ENCODE data around the gene CHFR. TPM values are rescaled to one million over a fixed set of nuclear protein-coding genes. Genes with fewer than 3 reads are reported as not detected.
A peak's percentile ranks its signal among the peaks of the same experiment; 100 is the strongest.

Gene CHFR
- total and polyA plus RNA-seq, 9 of the 15 experiments (the other 6 are each of a cell fraction or from before 2014, with no cell fraction given) = 0.61 to 33.9 (median 19.3) TPM

DNA sequence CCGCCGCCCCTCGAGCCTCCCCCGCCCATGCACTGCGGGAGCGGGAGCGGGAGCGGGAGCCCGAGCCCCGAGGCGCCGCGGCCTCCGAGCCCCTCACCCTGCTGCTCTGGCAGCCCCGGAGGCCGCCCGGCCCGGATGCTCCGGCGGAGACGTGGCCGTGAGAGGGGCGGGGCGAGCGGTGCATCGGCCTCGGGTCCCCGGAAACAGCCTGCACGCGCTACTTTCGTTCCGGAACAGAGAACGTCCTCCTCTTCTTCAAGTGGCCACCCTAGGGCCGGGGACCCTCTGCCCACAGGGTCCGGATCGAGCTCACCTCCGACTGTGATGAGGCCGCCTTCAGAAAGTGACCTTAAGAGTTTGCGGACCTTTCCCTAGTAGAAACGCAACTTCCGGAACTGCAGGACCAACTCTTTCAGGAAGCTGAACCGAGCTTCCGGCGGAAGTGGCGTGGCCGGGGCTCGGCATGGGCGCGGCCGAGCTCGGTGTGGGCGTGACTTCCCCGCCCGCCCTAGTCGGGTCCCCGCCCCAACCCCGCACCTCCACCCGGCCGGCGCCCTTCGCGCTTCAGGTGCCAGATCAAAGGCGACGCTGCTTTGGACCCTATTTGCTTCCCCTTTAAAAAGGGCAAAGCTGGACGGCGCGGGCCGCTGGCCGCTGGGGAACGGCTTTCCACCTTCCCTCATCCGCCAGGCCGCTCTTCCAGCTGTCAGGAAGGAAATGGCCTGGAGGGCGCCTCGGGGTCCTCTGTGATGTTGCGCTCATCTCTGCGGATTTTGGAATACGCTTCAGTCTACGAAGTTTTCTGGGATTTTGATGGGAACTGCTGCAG lies 58.5 kb downstream of the CHFR start, which contains the start of gene GOLGA3 (continued):
- TF ChIP-seq ATF1 (CRISPR knock-in tag; IDR thresholded peaks at IDR 0.05) (no peak), ATF1 (tag; IDR thresholded peaks at IDR 0.05) (peak; percentile 93), FOXM1 (IDR thresholded peaks at IDR 0.05; ENCODE audit: low read depth) (no peak; the same call in 1 of the 2 replicates), FOXM1 (CRISPR knock-in tag; IDR thresholded peaks at IDR 0.05; ENCODE audit: low read depth) (no peak; the same call in 1 of the 2 replicates), MECOM (CRISPR knock-in tag; IDR thresholded peaks at IDR 0.05) (peak; percentile 50; the same call in 1 of the 2 replicates), EHMT2 (IDR thresholded peaks at IDR 0.05) (no peak), BHLHE40 (IDR thresholded peaks at IDR 0.05; ENCODE audit: low read length) (peak; percentile 18; the same call in 1 of the 2 replicates), ELF2 (CRISPR knock-in tag; IDR thresholded peaks at IDR 0.05) (peak; percentile 99), ESRRA (IDR thresholded peaks at IDR 0.05; ENCODE audit: borderline replicate concordance, low read depth) (peak; percentile 83), GABPB2 (CRISPR knock-in tag; conservative IDR thresholded peaks at IDR 0.05) (0 out of 2 replicates have a peak, but pooled peaks have one; percentile 29), RBFOX2 (IDR thresholded peaks at IDR 0.05; ENCODE audit: low read depth, low read length) (peak; percentile 85), CREM (IDR thresholded peaks at IDR 0.05; ENCODE audit: low read depth) (peak; percentile 68), ZNF197 (CRISPR knock-in tag; IDR thresholded peaks at IDR 0.05; ENCODE audit: low read depth) (no peak)
- TF ChIP-seq, protein P1, sequence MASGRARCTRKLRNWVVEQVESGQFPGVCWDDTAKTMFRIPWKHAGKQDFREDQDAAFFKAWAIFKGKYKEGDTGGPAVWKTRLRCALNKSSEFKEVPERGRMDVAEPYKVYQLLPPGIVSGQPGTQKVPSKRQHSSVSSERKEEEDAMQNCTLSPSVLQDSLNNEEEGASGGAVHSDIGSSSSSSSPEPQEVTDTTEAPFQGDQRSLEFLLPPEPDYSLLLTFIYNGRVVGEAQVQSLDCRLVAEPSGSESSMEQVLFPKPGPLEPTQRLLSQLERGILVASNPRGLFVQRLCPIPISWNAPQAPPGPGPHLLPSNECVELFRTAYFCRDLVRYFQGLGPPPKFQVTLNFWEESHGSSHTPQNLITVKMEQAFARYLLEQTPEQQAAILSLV (tag; IDR thresholded peaks at IDR 0.05) = no peak
- TF ChIP-seq, protein P2, sequence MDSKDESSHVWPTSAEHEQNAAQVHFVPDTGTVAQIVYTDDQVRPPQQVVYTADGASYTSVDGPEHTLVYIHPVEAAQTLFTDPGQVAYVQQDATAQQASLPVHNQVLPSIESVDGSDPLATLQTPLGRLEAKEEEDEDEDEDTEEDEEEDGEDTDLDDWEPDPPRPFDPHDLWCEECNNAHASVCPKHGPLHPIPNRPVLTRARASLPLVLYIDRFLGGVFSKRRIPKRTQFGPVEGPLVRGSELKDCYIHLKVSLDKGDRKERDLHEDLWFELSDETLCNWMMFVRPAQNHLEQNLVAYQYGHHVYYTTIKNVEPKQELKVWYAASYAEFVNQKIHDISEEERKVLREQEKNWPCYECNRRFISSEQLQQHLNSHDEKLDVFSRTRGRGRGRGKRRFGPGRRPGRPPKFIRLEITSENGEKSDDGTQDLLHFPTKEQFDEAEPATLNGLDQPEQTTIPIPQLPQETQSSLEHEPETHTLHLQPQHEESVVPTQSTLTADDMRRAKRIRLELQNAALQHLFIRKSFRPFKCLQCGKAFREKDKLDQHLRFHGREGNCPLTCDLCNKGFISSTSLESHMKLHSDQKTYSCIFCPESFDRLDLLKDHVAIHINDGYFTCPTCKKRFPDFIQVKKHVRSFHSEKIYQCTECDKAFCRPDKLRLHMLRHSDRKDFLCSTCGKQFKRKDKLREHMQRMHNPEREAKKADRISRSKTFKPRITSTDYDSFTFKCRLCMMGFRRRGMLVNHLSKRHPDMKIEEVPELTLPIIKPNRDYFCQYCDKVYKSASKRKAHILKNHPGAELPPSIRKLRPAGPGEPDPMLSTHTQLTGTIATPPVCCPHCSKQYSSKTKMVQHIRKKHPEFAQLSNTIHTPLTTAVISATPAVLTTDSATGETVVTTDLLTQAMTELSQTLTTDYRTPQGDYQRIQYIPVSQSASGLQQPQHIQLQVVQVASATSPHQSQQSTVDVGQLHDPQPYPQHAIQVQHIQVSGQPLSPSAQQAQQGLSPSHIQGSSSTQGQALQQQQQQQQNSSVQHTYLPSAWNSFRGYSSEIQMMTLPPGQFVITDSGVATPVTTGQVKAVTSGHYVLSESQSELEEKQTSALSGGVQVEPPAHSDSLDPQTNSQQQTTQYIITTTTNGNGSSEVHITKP (IDR thresholded peaks at IDR 0.05; ENCODE audit: partially characterized antibody) = no peak
- TF ChIP-seq, protein P3, sequence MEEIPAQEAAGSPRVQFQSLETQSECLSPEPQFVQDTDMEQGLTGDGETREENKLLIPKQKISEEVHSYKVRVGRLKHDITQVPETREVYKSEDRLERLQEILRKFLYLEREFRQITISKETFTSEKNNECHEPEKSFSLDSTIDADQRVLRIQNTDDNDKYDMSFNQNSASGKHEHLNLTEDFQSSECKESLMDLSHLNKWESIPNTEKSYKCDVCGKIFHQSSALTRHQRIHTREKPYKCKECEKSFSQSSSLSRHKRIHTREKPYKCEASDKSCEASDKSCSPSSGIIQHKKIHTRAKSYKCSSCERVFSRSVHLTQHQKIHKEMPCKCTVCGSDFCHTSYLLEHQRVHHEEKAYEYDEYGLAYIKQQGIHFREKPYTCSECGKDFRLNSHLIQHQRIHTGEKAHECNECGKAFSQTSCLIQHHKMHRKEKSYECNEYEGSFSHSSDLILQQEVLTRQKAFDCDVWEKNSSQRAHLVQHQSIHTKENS (CRISPR knock-in tag; IDR thresholded peaks at IDR 0.05) = no peak
- TF ChIP-seq, protein P4, sequence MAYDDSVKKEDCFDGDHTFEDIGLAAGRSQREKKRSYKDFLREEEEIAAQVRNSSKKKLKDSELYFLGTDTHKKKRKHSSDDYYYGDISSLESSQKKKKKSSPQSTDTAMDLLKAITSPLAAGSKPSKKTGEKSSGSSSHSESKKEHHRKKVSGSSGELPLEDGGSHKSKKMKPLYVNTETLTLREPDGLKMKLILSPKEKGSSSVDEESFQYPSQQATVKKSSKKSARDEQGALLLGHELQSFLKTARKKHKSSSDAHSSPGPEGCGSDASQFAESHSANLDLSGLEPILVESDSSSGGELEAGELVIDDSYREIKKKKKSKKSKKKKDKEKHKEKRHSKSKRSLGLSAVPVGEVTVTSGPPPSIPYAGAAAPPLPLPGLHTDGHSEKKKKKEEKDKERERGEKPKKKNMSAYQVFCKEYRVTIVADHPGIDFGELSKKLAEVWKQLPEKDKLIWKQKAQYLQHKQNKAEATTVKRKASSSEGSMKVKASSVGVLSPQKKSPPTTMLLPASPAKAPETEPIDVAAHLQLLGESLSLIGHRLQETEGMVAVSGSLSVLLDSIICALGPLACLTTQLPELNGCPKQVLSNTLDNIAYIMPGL (CRISPR knock-in tag; IDR thresholded peaks at IDR 0.05) = no peak
- TF ChIP-seq, protein P5, sequence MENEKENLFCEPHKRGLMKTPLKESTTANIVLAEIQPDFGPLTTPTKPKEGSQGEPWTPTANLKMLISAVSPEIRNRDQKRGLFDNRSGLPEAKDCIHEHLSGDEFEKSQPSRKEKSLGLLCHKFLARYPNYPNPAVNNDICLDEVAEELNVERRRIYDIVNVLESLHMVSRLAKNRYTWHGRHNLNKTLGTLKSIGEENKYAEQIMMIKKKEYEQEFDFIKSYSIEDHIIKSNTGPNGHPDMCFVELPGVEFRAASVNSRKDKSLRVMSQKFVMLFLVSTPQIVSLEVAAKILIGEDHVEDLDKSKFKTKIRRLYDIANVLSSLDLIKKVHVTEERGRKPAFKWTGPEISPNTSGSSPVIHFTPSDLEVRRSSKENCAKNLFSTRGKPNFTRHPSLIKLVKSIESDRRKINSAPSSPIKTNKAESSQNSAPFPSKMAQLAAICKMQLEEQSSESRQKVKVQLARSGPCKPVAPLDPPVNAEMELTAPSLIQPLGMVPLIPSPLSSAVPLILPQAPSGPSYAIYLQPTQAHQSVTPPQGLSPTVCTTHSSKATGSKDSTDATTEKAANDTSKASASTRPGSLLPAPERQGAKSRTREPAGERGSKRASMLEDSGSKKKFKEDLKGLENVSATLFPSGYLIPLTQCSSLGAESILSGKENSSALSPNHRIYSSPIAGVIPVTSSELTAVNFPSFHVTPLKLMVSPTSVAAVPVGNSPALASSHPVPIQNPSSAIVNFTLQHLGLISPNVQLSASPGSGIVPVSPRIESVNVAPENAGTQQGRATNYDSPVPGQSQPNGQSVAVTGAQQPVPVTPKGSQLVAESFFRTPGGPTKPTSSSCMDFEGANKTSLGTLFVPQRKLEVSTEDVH (IDR thresholded peaks at IDR 0.05; ENCODE audit: low read depth, partially characterized antibody) = peak; percentile 99

Measured in K562 (cell line).